Measurements from ENCODE around the gene LYPD6. TPM values are rescaled to one million over a fixed set of nuclear protein-coding genes. Genes with fewer than 3 reads are reported as not detected.

LYPD6 gene
- total and polyA plus RNA-seq, 10 donors: 0.05 to 2.3 (median 0.41) TPM

- Histone ChIP-seq H3K27ac (no peak overlapping the region), H3K4me3 (no peak overlapping the region), H3K36me3 (no peaks in the 10 kb centered on the region), H3K9me3 (no peaks in the 10 kb centered on the region), H3K27me3 (replicated peaks in 1 of 7) (no peaks in the 10 kb centered on the region), H3K4me1 (no peaks in the 10 kb centered on the region)
- 52 to 78% (median 55%) methylated on average over 1 of the region's 1 CpG for WGBS, 5 donors
- no peak for DNase-seq
- intact Hi-C loops (cut with DNase I; ENCODE audit: low total_unique reads): no loop called here
- TF ChIP-seq POLR2AphosphoS5 (IDR thresholded peaks at IDR 0.05) (no peak), CTCF (IDR thresholded peaks at IDR 0.05 in 8 of 11, conservative IDR thresholded peaks at IDR 0.05 in 3 of 11) (no peak), POLR2A (IDR thresholded peaks at IDR 0.05) (no peak)
Measured at GRCh38 chr2:149385350-149385749, 55.0 kb downstream of the LYPD6 start.

- WGBS, 5 donors: 61 to 80% (median 71%) methylated on average over 2 of the region's 2 CpGs
- H3K27me3 ChIP-seq (replicated peaks in 1 of 7): no peaks in the 10 kb centered on the region
- H3K4me3 ChIP-seq: no peak overlapping the region
- H3K36me3 ChIP-seq: no peaks in the 10 kb centered on the region
- no peak for DNase-seq
- no peaks in the 10 kb centered on the region for H3K9me3 ChIP-seq
- H3K4me1 ChIP-seq: no peaks in the 10 kb centered on the region
- H3K27ac ChIP-seq: no peak overlapping the region
- TF ChIP-seq CTCF (IDR thresholded peaks at IDR 0.05 in 8 of 11, conservative IDR thresholded peaks at IDR 0.05 in 3 of 11) (no peak), POLR2A (IDR thresholded peaks at IDR 0.05) (no peak), POLR2AphosphoS5 (IDR thresholded peaks at IDR 0.05) (no peak)
- intact Hi-C loops (cut with DNase I; ENCODE audit: low total_unique reads): no loop called here
Measured at GRCh38 chr2:149387411-149387810, 57.0 kb downstream of the LYPD6 start.

GRCh38 chr2:149388120-149388816 lies 57.9 kb downstream of the LYPD6 start:
- no peaks in the 10 kb centered on the region for H3K4me1 ChIP-seq
- intact Hi-C loops (cut with DNase I; ENCODE audit: low total_unique reads): no loop called here

More at GRCh38 chr2:149388120-149388816, 57.9 kb downstream of the LYPD6 start:
- Histone ChIP-seq H3K4me3 (no peak overlapping the region), H3K27ac (no peak overlapping the region), H3K9me3 (no peaks in the 10 kb centered on the region), H3K36me3 (no peaks in the 10 kb centered on the region), H3K27me3 (replicated peaks in 1 of 7) (no peaks in the 10 kb centered on the region)
- no peak for DNase-seq
- TF ChIP-seq CTCF (IDR thresholded peaks at IDR 0.05 in 8 of 11, conservative IDR thresholded peaks at IDR 0.05 in 3 of 11) (no peak), POLR2A (IDR thresholded peaks at IDR 0.05) (no peak), POLR2AphosphoS5 (IDR thresholded peaks at IDR 0.05) (no peak)
- WGBS, 5 donors: 53 to 65% (median 59%) methylated on average over 2 of the region's 2 CpGs

Measured in spleen (tissue), 11 donors.